Metanephros (tissue), 1 donor: ENCODE data around the gene GTF2A2. TPM values are rescaled to one million over a fixed set of nuclear protein-coding genes. Genes with fewer than 3 reads are reported as not detected.

Experiments
- total RNA-seq: library from RNA; depleted of rRNA; stranded (reverse); fragments of >200 nt; gene quantifications from one replicate; pipeline ENCODE4 v1.2.3, GENCODE V29; 2014

GTF2A2 gene
- 23.4 TPM for total RNA-seq

GRCh38 chr15:59656897-59657634, at the start of gene GTF2A2:
Gene GTF2A2, minus strand, starts transcription at chr15:59657515. Its CDS starts 5,238 bp downstream, at chr15:59652277.

GRCh38 chr15:59688782-59689625, 31.7 kb upstream of the GTF2A2 start, which contains the start of gene BNIP2:
Gene BNIP2, minus strand, starts transcription at chr15:59689320. Its CDS starts 6,863 bp downstream, at chr15:59682457.

GRCh38 chr15:59611276-59612260, 45.7 kb downstream of the GTF2A2 start, which contains the start of gene GCNT3:
Gene GCNT3, plus strand, starts transcription at chr15:59611783. Its CDS starts 6,456 bp downstream, at chr15:59618239.

Other genes with a start within 250 kb of the GTF2A2 start
- gene FAM81A, start 219.3 kb downstream of the GTF2A2 start, total RNA-seq, result 7.8 TPM
- 0.53 TPM for gene GCNT3, start 45.7 kb downstream of the GTF2A2 start, total RNA-seq
- gene BNIP2, start 31.8 kb upstream of the GTF2A2 start, total RNA-seq, result 48.9 TPM